DOHH2 (cell line): Measurements from ENCODE around the gene GPR183.

ENCODE experiments used
- H3F3A ChIP-seq: fragments of 200-600 bp; sonication (generic), shearing (Covaris generic); 2 replicates; pipeline ENCODE4 v1.6.0; 2016; ENCODE audit warnings: antibody characterized with exemption, mild to moderate bottlenecking; ENCODE audit not compliant: control insufficient read depth, insufficient read depth
- H3K27ac ChIP-seq: fragments of 200-600 bp; sonication (generic); 2 replicates; pipeline ENCODE4 v1.5.1; 2014; ENCODE audit warnings: low read depth, mild to moderate bottlenecking, low read length, moderate library complexity
- H3K27me3 ChIP-seq: fragments of 200-600 bp; sonication (generic); 2 replicates; pipeline ENCODE4 v1.6.1; 2014; ENCODE audit warnings: mild to moderate bottlenecking, low read length, mixed read lengths; ENCODE audit not compliant: control insufficient read depth
- H3K36me3 ChIP-seq: fragments of 200-600 bp; sonication (generic); 2 replicates; pipeline ENCODE4 v1.6.1; 2014; ENCODE audit warnings: mild to moderate bottlenecking, low read length, moderate library complexity, mixed read lengths; ENCODE audit not compliant: control insufficient read depth
- H3K4me1 ChIP-seq: fragments of 200-600 bp; sonication (generic); 2 replicates; pipeline ENCODE4 v1.6.1; 2014; ENCODE audit warnings: mild to moderate bottlenecking, low read length, mixed read lengths; ENCODE audit not compliant: control insufficient read depth
- H3K4me2 ChIP-seq: fragments of 200-600 bp; sonication (generic); 2 replicates; pipeline ENCODE4 v1.6.0; 2014; ENCODE audit warnings: mild to moderate bottlenecking, low read length, moderate library complexity
- H3K4me3 ChIP-seq: fragments of 200-600 bp; sonication (generic); 2 replicates; pipeline ENCODE4 v1.5.1; 2014; ENCODE audit warnings: mild to moderate bottlenecking, low read length, mixed read lengths
- H3K79me2 ChIP-seq: fragments of 200-600 bp; sonication (generic); 2 replicates; pipeline ENCODE4 v1.6.1; 2014; ENCODE audit warnings: mild to moderate bottlenecking, low read length, mixed read lengths; ENCODE audit not compliant: control insufficient read depth
- H3K9me2 ChIP-seq: fragments of 200-600 bp; sonication (generic); replicated peaks from 2 replicates; pipeline ENCODE4 v1.6.1; 2014; ENCODE audit warnings: mild to moderate bottlenecking, low read length, mixed read lengths; ENCODE audit not compliant: control insufficient read depth
- H3K9me3 ChIP-seq: fragments of 200-600 bp; sonication (generic); 2 replicates; pipeline ENCODE4 v1.6.1; 2014; ENCODE audit warnings: antibody characterized with exemption, low read length, mixed read lengths; ENCODE audit not compliant: control insufficient read depth, insufficient read depth
- H4K20me1 ChIP-seq: fragments of 200-600 bp; sonication (generic); 2 replicates; pipeline ENCODE4 v1.6.0; 2014; ENCODE audit warnings: low read depth, mild to moderate bottlenecking, antibody characterized with exemption, low read length, moderate library complexity; ENCODE audit not compliant: control insufficient read depth, insufficient read depth
- EZH2phosphoT487 ChIP-seq: fragments of 200-600 bp; sonication (generic); IDR thresholded peaks from 2 replicates; pipeline ENCODE4 v1.6.1; 2017; ENCODE audit warnings: borderline replicate concordance, mild to moderate bottlenecking, antibody characterized with exemption, low read length, moderate library complexity, mixed read lengths
- TF ChIP-seq, protein P1 (sequence below): fragments of 200-600 bp; sonication (generic); IDR thresholded peaks from one replicate; pipeline ENCODE4 v1.5.1; 2014; ENCODE audit warnings: antibody characterized with exemption, mild to moderate bottlenecking, low read depth, low read length; ENCODE audit not compliant: poor library complexity, severe bottlenecking

GPR183 gene

DNA sequence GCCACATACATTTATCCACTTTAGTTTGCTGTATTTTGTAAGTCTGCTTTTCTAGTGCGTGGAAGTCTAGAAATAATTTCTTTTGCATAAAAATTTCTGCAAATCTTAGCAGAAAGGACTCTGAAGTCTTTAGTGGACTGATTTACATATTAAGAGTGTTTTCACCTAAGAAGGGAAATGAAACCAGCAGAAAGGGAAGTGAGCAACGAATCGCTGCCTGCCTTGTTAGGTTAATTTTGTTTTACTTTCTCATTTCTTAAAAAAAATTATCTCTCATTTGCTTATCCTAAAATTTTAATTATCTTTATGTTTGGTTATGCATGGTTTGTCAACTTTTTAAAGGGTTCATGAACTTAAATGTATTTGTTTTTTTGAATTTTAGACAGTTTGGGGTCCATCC is 48.3 kb downstream of the GPR183 start:
- H3K4me1 ChIP-seq: peaks cover 81% of the 10 kb centered on the region
- no peaks in the 10 kb centered on the region for H3K9me3 ChIP-seq
- peak overlapping the region; percentile 73 for H3K4me3 ChIP-seq
- H3K9me2 ChIP-seq: no peaks in the 10 kb centered on the region
- peak overlapping the region; percentile 79 for H3K4me2 ChIP-seq
- H3K36me3 ChIP-seq: peaks cover 34% of the 10 kb centered on the region
- peak overlapping the region; percentile 97 for H3K27ac ChIP-seq
- TF ChIP-seq, protein P1, sequence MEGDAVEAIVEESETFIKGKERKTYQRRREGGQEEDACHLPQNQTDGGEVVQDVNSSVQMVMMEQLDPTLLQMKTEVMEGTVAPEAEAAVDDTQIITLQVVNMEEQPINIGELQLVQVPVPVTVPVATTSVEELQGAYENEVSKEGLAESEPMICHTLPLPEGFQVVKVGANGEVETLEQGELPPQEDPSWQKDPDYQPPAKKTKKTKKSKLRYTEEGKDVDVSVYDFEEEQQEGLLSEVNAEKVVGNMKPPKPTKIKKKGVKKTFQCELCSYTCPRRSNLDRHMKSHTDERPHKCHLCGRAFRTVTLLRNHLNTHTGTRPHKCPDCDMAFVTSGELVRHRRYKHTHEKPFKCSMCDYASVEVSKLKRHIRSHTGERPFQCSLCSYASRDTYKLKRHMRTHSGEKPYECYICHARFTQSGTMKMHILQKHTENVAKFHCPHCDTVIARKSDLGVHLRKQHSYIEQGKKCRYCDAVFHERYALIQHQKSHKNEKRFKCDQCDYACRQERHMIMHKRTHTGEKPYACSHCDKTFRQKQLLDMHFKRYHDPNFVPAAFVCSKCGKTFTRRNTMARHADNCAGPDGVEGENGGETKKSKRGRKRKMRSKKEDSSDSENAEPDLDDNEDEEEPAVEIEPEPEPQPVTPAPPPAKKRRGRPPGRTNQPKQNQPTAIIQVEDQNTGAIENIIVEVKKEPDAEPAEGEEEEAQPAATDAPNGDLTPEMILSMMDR: no peak
- no peak for TF ChIP-seq EZH2phosphoT487
- peaks cover 31% of the 10 kb centered on the region for H3F3A ChIP-seq
- no peaks in the 10 kb centered on the region for H4K20me1 ChIP-seq
- H3K79me2 ChIP-seq: peaks cover 30% of the 10 kb centered on the region
- H3K27me3 ChIP-seq: no peaks in the 10 kb centered on the region

DNA sequence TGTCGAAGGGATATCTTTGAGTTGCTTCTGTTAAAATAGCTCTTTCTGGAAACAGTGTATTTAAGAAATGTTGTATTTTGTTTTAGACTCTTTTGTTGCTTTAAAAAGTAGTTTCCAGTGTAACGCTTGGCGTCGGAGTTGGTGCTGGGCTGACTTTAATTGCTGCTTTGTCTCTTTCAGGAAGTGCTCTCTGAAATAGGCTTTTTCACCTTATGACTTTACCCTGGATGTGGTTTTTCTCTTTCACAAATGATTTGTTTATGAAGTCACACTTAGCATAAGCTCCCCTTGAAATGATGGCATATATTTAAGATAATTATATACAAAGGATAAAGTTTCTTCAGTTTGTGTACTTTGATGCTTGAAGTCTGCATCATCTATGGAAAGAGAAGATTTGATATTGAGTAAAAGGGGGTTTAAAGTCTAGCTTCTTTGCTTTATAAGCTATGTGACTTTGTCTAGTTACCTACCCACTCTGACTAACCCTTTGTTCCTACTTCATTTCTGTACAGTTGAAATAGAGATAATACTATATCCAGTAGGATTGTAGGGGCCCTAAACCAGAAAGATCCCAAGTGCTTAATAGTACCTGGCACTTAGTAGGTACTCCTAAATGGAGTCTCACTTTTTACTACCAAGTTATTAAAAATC is 48.9 kb downstream of the GPR183 start, which contains the start of gene GPR18:
GPR18 (minus strand) TSS at position 170 of the 651 bp plus-strand sequence. CDS start 2,507 bp downstream, outside the sequence.
- Histone ChIP-seq H3K27me3 (no peaks in the 10 kb centered on the region), H3K9me2 (no peaks in the 10 kb centered on the region), H4K20me1 (no peaks in the 10 kb centered on the region), H3F3A (peaks cover 31% of the 10 kb centered on the region), H3K79me2 (peaks cover 30% of the 10 kb centered on the region), H3K36me3 (peaks cover 33% of the 10 kb centered on the region), H3K4me2 (peak within 1 kb of the TSS; percentile 79), H3K9me3 (no peaks in the 10 kb centered on the region), H3K27ac (peak within 1 kb of the TSS; percentile 97), H3K4me3 (peak within 1 kb of the TSS; percentile 73), H3K4me1 (peaks cover 75% of the 10 kb centered on the region)
- no peak for TF ChIP-seq EZH2phosphoT487
- TF ChIP-seq, protein P1: no peak

DNA sequence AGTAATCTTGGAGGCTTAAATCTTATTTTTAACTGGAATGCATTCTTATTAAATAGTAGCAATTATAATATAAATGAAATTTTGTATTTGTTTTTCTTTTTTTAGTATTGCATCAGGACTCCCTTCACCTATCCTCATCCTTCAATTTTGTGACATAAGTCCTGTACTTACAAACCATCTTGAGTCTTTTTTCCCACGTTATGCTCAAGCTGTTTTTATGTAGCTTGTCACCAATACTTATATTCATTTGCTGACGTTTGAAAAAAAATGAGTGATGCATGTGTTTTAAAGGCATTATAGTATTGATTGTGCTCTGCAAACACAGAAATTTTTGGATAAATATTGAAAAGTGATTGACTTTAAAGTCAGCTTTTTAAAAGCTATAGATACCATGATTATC is 49.9 kb downstream of the GPR183 start:
- Histone ChIP-seq H3K4me2 (peak overlapping the region; percentile 79), H3K27ac (peak overlapping the region; percentile 97)

More for the DNA sequence above, 49.9 kb downstream of the GPR183 start:
- peaks cover 31% of the 10 kb centered on the region for H3F3A ChIP-seq
- no peaks in the 10 kb centered on the region for H4K20me1 ChIP-seq
- peaks cover 30% of the 10 kb centered on the region for H3K79me2 ChIP-seq
- no peaks in the 10 kb centered on the region for H3K9me2 ChIP-seq
- H3K36me3 ChIP-seq: peaks cover 34% of the 10 kb centered on the region
- H3K4me3 ChIP-seq: peak overlapping the region; percentile 73
- H3K27me3 ChIP-seq: no peaks in the 10 kb centered on the region
- peaks cover 67% of the 10 kb centered on the region for H3K4me1 ChIP-seq
- no peaks in the 10 kb centered on the region for H3K9me3 ChIP-seq
- TF ChIP-seq, protein P1: no peak
- no peak for TF ChIP-seq EZH2phosphoT487
